ENCODE results near the gene KLHDC7B.

GRCh38 chr22:50548921-50549790, 3.5 kb downstream of the KLHDC7B start:
- TF ChIP-seq CTCF (IDR thresholded peaks at IDR 0.05) (no peak), POLR2A (IDR thresholded peaks at IDR 0.05) (no peak), POLR2AphosphoS5 (IDR thresholded peaks at IDR 0.05) (no peak)

All from upper lobe of left lung (tissue), 4 donors.